HAP-1 (cell line): ENCODE data around the gene TAS2R3.

Experiments used
- DNase-seq, 2 experiments: peaks; one replicate each; pipeline ENCODE4 v3.0.0-alpha.2; 2016 to 2020; ENCODE audit warnings: low spot score in 2 of 2
- H3K27me3 ChIP-seq: fragments of 250-450 bp; sonication (Bioruptor Pico); 2 replicates; pipeline ENCODE4 v1.5.1; 2020; ENCODE audit warnings: low read depth, mild to moderate bottlenecking, moderate library complexity
- H3K36me3 ChIP-seq: fragments of 250-450 bp; sonication (Bioruptor Pico); replicated peaks from 2 replicates; pipeline ENCODE4 v1.5.1; 2020; ENCODE audit warnings: mild to moderate bottlenecking
- H3K4me1 ChIP-seq: fragments of 250-450 bp; sonication (Bioruptor Pico); 2 replicates; pipeline ENCODE4 v1.5.1; 2020; ENCODE audit warnings: mild to moderate bottlenecking
- H3K4me3 ChIP-seq: fragments of 250-450 bp; sonication (Bioruptor Pico); 2 replicates; pipeline ENCODE4 v1.5.1; 2020; ENCODE audit warnings: mild to moderate bottlenecking, moderate library complexity
- H3K9me3 ChIP-seq: fragments of 250-450 bp; sonication (Bioruptor Pico); 2 replicates; pipeline ENCODE4 v1.5.1; 2020; ENCODE audit warnings: mild to moderate bottlenecking, moderate library complexity
- in situ Hi-C: fragments of 300-500 bp; cut with MboI; formaldehyde crosslinking; loops from 3 replicates; pipeline ENCODE4 v1.14.3; 2020; ENCODE audit warnings: low sequenced_read_pairs, inconsistent platforms, mixed read lengths

The TAS2R3 gene, protein sequence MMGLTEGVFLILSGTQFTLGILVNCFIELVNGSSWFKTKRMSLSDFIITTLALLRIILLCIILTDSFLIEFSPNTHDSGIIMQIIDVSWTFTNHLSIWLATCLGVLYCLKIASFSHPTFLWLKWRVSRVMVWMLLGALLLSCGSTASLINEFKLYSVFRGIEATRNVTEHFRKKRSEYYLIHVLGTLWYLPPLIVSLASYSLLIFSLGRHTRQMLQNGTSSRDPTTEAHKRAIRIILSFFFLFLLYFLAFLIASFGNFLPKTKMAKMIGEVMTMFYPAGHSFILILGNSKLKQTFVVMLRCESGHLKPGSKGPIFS

DNA sequence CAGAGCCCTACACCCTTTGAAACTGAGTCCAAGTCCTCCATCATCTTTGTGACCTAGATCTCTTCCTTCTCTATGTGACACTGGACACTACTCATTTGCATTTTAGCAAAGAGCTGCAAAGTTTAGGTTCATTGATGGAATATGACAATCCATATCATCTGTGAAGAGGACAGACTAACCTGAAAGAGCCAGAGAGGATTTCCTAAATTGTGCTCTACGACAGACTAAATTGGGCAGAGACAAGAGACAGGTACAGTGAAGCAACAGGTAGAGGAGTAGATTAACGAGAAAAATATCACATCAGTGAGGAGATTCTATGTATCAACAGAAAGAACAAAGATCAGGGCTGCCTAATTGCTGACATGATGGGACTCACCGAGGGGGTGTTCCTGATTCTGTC is at the start of gene TAS2R3:
Gene TAS2R3 (plus strand): TSS at position 301 of the 400 bp plus-strand sequence. CDS start 62 bp downstream, at position 363.
- Histone ChIP-seq H3K36me3 (peaks cover 17% of the 10 kb centered on the region), H3K4me3 (no peak within 1 kb of the TSS), H3K9me3 (no peaks in the 10 kb centered on the region), H3K27me3 (no peaks in the 10 kb centered on the region), H3K4me1 (no peaks in the 10 kb centered on the region)
- no peak for DNase-seq
- in situ Hi-C loops = no loop called here

GRCh38 chr7:141714571-141714970 is 49.3 kb upstream of the TAS2R3 start:
- Histone ChIP-seq H3K9me3 (no peaks in the 10 kb centered on the region), H3K4me3 (no peak overlapping the region), H3K4me1 (no peaks in the 10 kb centered on the region), H3K27me3 (no peaks in the 10 kb centered on the region), H3K36me3 (no peaks in the 10 kb centered on the region)
- no peak for DNase-seq
- in situ Hi-C loops = no loop called here

DNA sequence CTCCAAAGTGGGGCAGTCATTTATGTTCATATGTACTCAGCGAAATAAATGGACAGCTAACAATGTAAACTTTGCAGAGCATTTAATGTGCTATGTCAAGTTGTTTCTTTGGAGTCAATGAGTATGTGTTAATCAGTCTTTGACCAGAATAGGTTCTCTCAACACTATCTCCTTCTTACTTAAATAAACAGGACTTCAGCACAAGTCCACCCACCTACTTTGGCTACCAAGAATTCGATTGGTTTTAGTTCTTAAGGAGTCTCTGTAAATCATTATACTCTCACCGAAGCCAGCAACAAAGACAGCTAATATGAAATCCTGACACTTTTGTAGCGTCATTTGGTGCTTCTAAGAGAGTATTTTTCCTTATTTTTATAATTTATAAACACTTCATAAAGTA is 48.9 kb upstream of the TAS2R3 start:
- no peak for DNase-seq
- no peaks in the 10 kb centered on the region for H3K27me3 ChIP-seq
- no peaks in the 10 kb centered on the region for H3K4me1 ChIP-seq
- in situ Hi-C loops = no loop called here
- H3K4me3 ChIP-seq = no peak overlapping the region
- no peaks in the 10 kb centered on the region for H3K9me3 ChIP-seq
- H3K36me3 ChIP-seq = no peaks in the 10 kb centered on the region

DNA sequence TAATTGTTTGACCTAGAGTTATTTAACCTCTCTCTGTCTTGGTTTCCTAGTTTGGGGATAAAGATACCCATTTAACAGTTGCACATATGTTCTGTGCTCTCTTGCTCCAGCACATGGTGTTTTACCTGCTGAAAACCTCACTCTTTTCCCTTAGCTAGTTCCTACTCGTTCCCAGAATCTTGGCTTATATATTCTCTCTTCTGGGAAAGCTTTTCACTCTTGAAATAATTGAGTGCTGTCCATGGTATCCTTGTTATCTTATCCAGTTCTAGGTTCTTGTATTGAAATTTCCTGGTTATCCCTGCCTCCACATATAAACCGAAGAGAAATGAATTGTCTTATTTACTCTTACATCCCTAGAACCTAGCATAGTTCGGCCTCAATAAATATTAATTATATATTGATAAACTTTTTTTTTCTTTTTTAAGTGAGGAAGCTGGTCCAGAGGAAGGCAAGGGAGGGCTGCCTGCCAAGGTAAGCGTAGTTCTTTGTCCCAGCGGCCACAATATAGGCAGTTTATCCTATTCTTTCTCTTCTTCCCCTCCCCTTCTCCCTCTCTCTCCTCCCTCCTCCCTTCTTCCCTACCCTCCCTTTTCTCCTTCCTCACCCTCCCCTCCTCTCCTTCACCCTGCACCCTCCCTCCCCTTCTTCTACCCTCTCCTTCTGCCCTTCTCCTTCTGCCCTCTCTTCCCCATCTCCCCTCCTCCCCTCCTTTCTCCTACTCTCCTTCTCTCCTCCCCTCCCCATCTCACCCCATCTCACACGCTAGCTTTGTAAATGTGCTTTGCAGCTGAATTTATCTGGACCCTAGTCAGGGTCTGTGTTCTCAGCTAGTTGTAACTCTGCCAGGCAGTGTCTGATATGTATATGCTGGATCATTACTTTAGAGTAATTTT is 47.9 kb upstream of the TAS2R3 start:
- in situ Hi-C loops = no loop called here
- Histone ChIP-seq H3K9me3 (no peaks in the 10 kb centered on the region), H3K36me3 (no peaks in the 10 kb centered on the region), H3K4me1 (no peaks in the 10 kb centered on the region), H3K27me3 (no peaks in the 10 kb centered on the region), H3K4me3 (no peak overlapping the region)
- no peak for DNase-seq

DNA sequence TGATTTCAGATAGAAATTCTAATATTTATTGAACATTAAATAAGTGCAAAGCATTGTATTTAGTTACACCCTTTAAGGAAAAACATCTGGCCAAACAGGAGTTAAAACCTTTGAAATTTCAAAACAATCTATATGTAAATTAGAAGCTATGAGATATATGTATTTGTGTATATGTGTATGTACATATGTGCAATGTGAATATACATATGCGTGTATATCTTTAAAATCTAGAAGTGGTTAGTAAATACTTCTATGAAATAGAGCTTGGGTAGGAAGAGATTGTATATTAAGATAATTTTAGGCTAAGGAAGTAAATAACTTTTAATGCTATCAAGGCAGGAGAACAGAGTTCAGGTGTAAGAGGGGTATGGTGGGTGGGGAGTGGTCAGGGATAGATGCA is 46.4 kb upstream of the TAS2R3 start:
- H3K9me3 ChIP-seq = no peaks in the 10 kb centered on the region
- no peaks in the 10 kb centered on the region for H3K4me1 ChIP-seq
- in situ Hi-C loops = no loop called here
- no peak for DNase-seq
- no peak overlapping the region for H3K4me3 ChIP-seq
- no peaks in the 10 kb centered on the region for H3K36me3 ChIP-seq
- H3K27me3 ChIP-seq = no peaks in the 10 kb centered on the region

DNA sequence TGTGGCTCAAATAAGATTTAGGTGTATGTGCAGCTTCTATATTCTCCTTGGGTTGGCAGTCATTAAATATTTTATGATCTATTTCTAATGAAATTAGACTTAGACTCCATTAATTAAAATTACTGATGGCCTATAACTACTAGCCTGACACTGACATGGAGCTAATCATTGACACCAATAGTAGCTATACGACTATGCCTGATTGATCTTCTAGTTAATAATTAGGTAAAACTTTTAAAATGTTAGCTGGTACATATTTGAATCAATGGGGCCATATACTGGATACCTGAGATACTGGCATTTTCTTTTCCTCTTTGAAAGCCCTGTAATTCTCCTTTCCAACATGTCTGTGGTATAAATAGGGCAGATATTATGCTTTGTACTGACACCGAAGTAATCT is 41.4 kb upstream of the TAS2R3 start:
- Histone ChIP-seq H3K4me3 (no peak overlapping the region), H3K4me1 (no peaks in the 10 kb centered on the region), H3K36me3 (no peaks in the 10 kb centered on the region), H3K27me3 (no peaks in the 10 kb centered on the region), H3K9me3 (no peaks in the 10 kb centered on the region)
- in situ Hi-C loops = no loop called here
- no peak for DNase-seq

DNA sequence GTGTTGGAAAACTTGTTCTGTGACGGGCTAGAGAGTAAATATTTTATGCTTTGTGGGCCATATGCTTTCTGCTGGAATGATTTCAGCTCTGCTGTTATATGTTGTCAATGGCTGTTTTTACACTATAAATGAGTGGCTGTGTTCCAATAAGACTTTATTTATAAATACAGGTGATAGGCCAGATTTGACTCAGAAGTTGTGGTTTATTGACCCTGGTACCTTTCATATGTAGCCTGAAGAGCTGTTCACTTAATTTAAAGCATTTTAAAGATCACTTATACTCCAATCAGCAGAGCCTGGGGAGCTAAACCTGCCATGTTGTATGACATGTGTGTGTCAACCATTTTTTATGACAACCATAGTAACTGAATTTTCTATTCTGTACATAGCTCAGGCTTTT is 34.9 kb upstream of the TAS2R3 start:
- Histone ChIP-seq H3K27me3 (no peaks in the 10 kb centered on the region), H3K36me3 (no peaks in the 10 kb centered on the region), H3K4me1 (no peaks in the 10 kb centered on the region), H3K4me3 (no peak overlapping the region), H3K9me3 (no peaks in the 10 kb centered on the region)
- in situ Hi-C loops = no loop called here
- no peak for DNase-seq

- Histone ChIP-seq H3K4me3 (no peak overlapping the region), H3K9me3 (no peaks in the 10 kb centered on the region), H3K27me3 (no peaks in the 10 kb centered on the region), H3K36me3 (no peaks in the 10 kb centered on the region), H3K4me1 (0 out of 2 replicates have a peak, but pooled peaks cover 3% of the 10 kb centered on the region)
- in situ Hi-C loops = no loop called here
- no peak for DNase-seq
These were observed 32.3 kb upstream of the TAS2R3 start for GRCh38 chr7:141731476-141732149.

- peaks cover 33% of the 10 kb centered on the region for H3K36me3 ChIP-seq
- H3K27me3 ChIP-seq = no peaks in the 10 kb centered on the region
- DNase-seq = peak; percentile 14 to 28
- peaks cover 9% of the 10 kb centered on the region for H3K4me1 ChIP-seq
- in situ Hi-C loops = no loop called here
- H3K4me3 ChIP-seq = peak overlapping the region; percentile 87
- no peaks in the 10 kb centered on the region for H3K9me3 ChIP-seq
These were observed 26.6 kb upstream of the TAS2R3 start for GRCh38 chr7:141737118-141737835.

- Histone ChIP-seq H3K36me3 (peaks cover 41% of the 10 kb centered on the region), H3K27me3 (no peaks in the 10 kb centered on the region), H3K9me3 (no peaks in the 10 kb centered on the region), H3K4me1 (peaks cover 9% of the 10 kb centered on the region), H3K4me3 (peak within 1 kb of the TSS; percentile 87)
- peak; percentile 92 to 98 for DNase-seq
- in situ Hi-C loops = no loop called here
These were observed 25.9 kb upstream of the TAS2R3 start, which contains the start of gene SSBP1 for GRCh38 chr7:141737836-141738591. SSBP1 (plus strand) TSS chr7:141738358; CDS start chr7:141739167, 809 bp downstream.

GRCh38 chr7:141738592-141739013 is 25.3 kb upstream of the TAS2R3 start:
- peak overlapping the region; percentile 87 for H3K4me3 ChIP-seq
- H3K36me3 ChIP-seq = peaks cover 46% of the 10 kb centered on the region
- DNase-seq = no peak
- H3K9me3 ChIP-seq = no peaks in the 10 kb centered on the region
- H3K27me3 ChIP-seq = no peaks in the 10 kb centered on the region
- in situ Hi-C loops = no loop called here
- peaks cover 9% of the 10 kb centered on the region for H3K4me1 ChIP-seq

DNA sequence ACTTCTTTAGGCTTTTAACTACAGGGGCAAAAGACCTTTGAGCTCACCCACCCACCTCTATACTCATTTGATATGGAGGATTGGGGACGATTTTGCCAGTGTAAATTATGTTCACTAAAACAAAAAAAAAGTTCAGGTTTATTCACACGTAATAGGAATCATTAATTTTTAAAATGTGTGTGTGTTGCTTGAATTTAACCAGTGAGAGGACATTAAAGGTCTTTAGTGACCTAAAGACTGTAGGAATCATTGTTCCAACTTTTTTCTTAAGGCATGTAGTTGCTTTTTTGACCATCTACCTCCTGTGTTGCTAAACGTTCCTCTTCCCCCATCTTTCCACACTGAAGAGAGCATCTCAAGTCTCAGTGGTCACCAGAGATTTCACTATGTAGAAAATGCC is 24.6 kb upstream of the TAS2R3 start:
- H3K36me3 ChIP-seq = peaks cover 53% of the 10 kb centered on the region
- no peaks in the 10 kb centered on the region for H3K9me3 ChIP-seq
- H3K4me3 ChIP-seq = peak overlapping the region; percentile 87
- DNase-seq = no peak
- H3K4me1 ChIP-seq = peaks cover 9% of the 10 kb centered on the region
- in situ Hi-C loops = no loop called here
- H3K27me3 ChIP-seq = no peaks in the 10 kb centered on the region

DNA sequence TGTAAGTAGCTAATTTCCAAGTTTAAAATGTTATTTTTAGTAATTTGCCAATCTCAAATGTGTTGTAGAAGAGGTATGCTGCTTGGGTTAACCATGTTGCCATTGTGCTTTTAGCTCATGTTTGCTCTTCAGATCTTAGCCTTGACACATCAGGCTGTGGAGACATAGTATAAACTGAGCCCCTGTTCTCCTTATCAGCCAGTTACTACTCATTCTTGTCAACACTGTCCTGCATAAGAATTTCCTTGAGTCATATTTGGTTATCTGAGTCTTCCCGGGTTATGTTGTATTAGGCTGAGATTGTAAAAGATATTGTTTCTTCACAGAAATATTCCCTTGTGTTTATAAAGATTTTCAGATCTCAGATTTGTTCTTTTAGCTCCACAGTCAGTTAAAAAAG is 21.7 kb upstream of the TAS2R3 start:
- peaks cover 6% of the 10 kb centered on the region for H3K4me1 ChIP-seq
- in situ Hi-C loops = no loop called here
- H3K9me3 ChIP-seq = no peaks in the 10 kb centered on the region
- no peak overlapping the region for H3K4me3 ChIP-seq
- peaks cover 82% of the 10 kb centered on the region for H3K36me3 ChIP-seq
- H3K27me3 ChIP-seq = no peaks in the 10 kb centered on the region
- DNase-seq = no peak
